K562 (cell line): ENCODE data around the gene CSDE1. TPM values are rescaled to one million over a fixed set of nuclear protein-coding genes. Genes with fewer than 3 reads are reported as not detected.

ENCODE experiments used
- ARHGAP35 ChIP-seq: fragments of 450-650 bp; IDR thresholded peaks from 2 replicates; pipeline ENCODE4 v1.6.1; 2018; ENCODE audit not compliant: partially characterized antibody
- BCLAF1 ChIP-seq, 2 experiments: fragments of 450-650 bp in 1 of 2; IDR thresholded peaks; 2 replicates each; pipeline ENCODE4 v1.6.1; 2011 to 2017; ENCODE audit warnings: low read depth in 2 of 2, antibody characterized with exemption in 1 of 2, borderline replicate concordance in 1 of 2, low read length in 1 of 2, mild to moderate bottlenecking in 1 of 2, mixed read lengths in 1 of 2; ENCODE audit not compliant: control insufficient read depth in 1 of 2
- CREM ChIP-seq: IDR thresholded peaks from 2 replicates; pipeline ENCODE4 v1.6.1; 2014; ENCODE audit warnings: antibody characterized with exemption, low read depth
- ELK1 ChIP-seq: sonication (generic); formaldehyde crosslinking; IDR thresholded peaks from 2 replicates; pipeline ENCODE4 v1.8.1; 2022; ENCODE audit warnings: missing genetic modification reagents
- EP400 ChIP-seq: fragments of 450-650 bp; IDR thresholded peaks from 2 replicates; pipeline ENCODE4 v1.6.1; 2017; ENCODE audit warnings: antibody characterized with exemption, mild to moderate bottlenecking, moderate library complexity
- HDAC6 ChIP-seq: IDR thresholded peaks from 2 replicates; pipeline ENCODE4 v1.6.1; 2012; ENCODE audit warnings: low read depth, mild to moderate bottlenecking, control low read depth, inconsistent platforms, low read length, moderate library complexity
- KDM5B ChIP-seq: fragments of 200-600 bp; sonication (generic); IDR thresholded peaks from 2 replicates; pipeline ENCODE4 v1.6.1; 2012; ENCODE audit warnings: low read depth, mild to moderate bottlenecking, moderate library complexity, low read length, control low read depth, inconsistent platforms; ENCODE audit not compliant: insufficient replicate concordance
- MAFF ChIP-seq: IDR thresholded peaks from 2 replicates; pipeline ENCODE4 v1.6.1; 2012; ENCODE audit warnings: low read length, improper control_type of control experiment
- MEIS2 ChIP-seq: fragments of 450-650 bp; IDR thresholded peaks from 2 replicates; pipeline ENCODE4 v1.6.1; 2014; ENCODE audit warnings: mild to moderate bottlenecking; ENCODE audit not compliant: partially characterized antibody
- NCOR1 ChIP-seq: fragments of 450-650 bp; IDR thresholded peaks from 2 replicates; pipeline ENCODE4 v1.6.1; 2016; ENCODE audit warnings: mild to moderate bottlenecking, moderate library complexity
- NR2C1 ChIP-seq, 2 experiments: fragments of 450-650 bp; IDR thresholded peaks; 2 replicates each; pipeline ENCODE4 v1.6.1; 2017; ENCODE audit warnings: mild to moderate bottlenecking in 2 of 2, antibody characterized with exemption in 1 of 2, inconsistent platforms in 1 of 2, missing compliant biosample characterization in 1 of 2, missing genetic modification characterization in 1 of 2
- PREB ChIP-seq: sonication (generic); formaldehyde crosslinking; IDR thresholded peaks from 2 replicates; pipeline ENCODE4 v1.8.1; 2023; ENCODE audit warnings: mild to moderate bottlenecking, missing genetic modification reagents
- RBM17 ChIP-seq: fragments of 200-400 bp; formaldehyde crosslinking; IDR thresholded peaks from 2 replicates; pipeline ENCODE4 v1.6.1; 2017; ENCODE audit warnings: low read depth, mild to moderate bottlenecking, low read length, borderline replicate concordance
- SIRT6 ChIP-seq: IDR thresholded peaks from one replicate; pipeline ENCODE4 v1.6.1; 2012; ENCODE audit warnings: low read depth, mild to moderate bottlenecking, control low read depth, inconsistent platforms, low read length, moderate library complexity
- SMAD4 ChIP-seq: fragments of 250-450 bp; sonication (Bioruptor Pico); conservative IDR thresholded peaks from 2 replicates; pipeline ENCODE4 v1.8.0; 2021; ENCODE audit warnings: inconsistent platforms, mild to moderate bottlenecking, moderate library complexity
- SPI1 ChIP-seq: IDR thresholded peaks from 2 replicates; pipeline ENCODE4 v1.6.1; 2011; ENCODE audit warnings: low read depth, low read length, control low read depth, borderline replicate concordance
- THRAP3 ChIP-seq: fragments of 450-650 bp; IDR thresholded peaks from 2 replicates; pipeline ENCODE4 v1.6.1; 2016; ENCODE audit warnings: mild to moderate bottlenecking, inconsistent platforms, borderline replicate concordance
- XRCC3 ChIP-seq: fragments of 450-650 bp; IDR thresholded peaks from 2 replicates; pipeline ENCODE4 v1.6.1; 2017; ENCODE audit warnings: mild to moderate bottlenecking, moderate library complexity
- ZNF165 ChIP-seq: fragments of 250-450 bp; sonication (Bioruptor Pico); IDR thresholded peaks from 2 replicates; pipeline ENCODE4 v1.4.0; 2020; ENCODE audit warnings: borderline replicate concordance
- ZNF232 ChIP-seq: sonication (generic); formaldehyde crosslinking; IDR thresholded peaks from 2 replicates; pipeline ENCODE4 v1.8.0; 2022; ENCODE audit warnings: mild to moderate bottlenecking, missing genetic modification reagents
- ZNF311 ChIP-seq: fragments of 250-450 bp; sonication (Bioruptor Pico); IDR thresholded peaks from 2 replicates; pipeline ENCODE4 v1.4.0; 2020; ENCODE audit warnings: mild to moderate bottlenecking, moderate library complexity
- ZNF445 ChIP-seq: fragments of 250-450 bp; sonication (Bioruptor Pico); IDR thresholded peaks from 2 replicates; pipeline ENCODE4 v1.4.0; 2020; ENCODE audit warnings: low read depth, mild to moderate bottlenecking, moderate library complexity
- polyA plus RNA-seq, 8 experiments: library from polyadenylated mRNA; depleted of rRNA in 4 of 8; stranded (reverse) in 5 of 8; unstranded in 3 of 8; fragments of >200 nt; fragmentation: Nextera tagmentation in 2 of 8; fragmentation: Illumina TruSeq in 1 of 8; extraction: Ambion mirVana in 2 of 8; extraction: Trizol in 1 of 8; gene quantifications; 2 replicates each; pipeline versions ENCODE4 v1.2.1 to v1.2.3, GENCODE V29; 2011 to 2014; ENCODE audit warnings: inconsistent platforms in 1 of 8, missing spikeins in 1 of 8
- total RNA-seq, 7 experiments: library from RNA; depleted of rRNA in 6 of 7; stranded (reverse); fragments of >200 nt in 6 of 7; fragmentation: Illumina TruSeq in 2 of 7; extraction: Trizol in 2 of 7; gene quantifications; 2 replicates each; pipeline versions ENCODE4 v1.2.1 to v1.2.3, GENCODE V29; 2011 to 2021; ENCODE audit warnings: low replicate concordance in 1 of 7

CSDE1 gene
- total and polyA plus RNA-seq, 9 of the 15 experiments (the other 6 are each of a cell fraction or from before 2014, with no cell fraction given) = 174 to 538 (median 403) TPM

- TF ChIP-seq BCLAF1 (IDR thresholded peaks at IDR 0.05; ENCODE audit: borderline replicate concordance in 1 of 2, control insufficient read depth in 1 of 2, low read depth in 2 of 2, low read length in 1 of 2) = 0 out of 4 replicates have a peak, but pooled peaks have one; percentile 11 to 50
- TF ChIP-seq MEIS2 = peak; percentile 86
- peak; percentile 93 for TF ChIP-seq ARHGAP35
- TF ChIP-seq CREM = peak; percentile 91
- TF ChIP-seq ZNF311 (CRISPR knock-in tag) = peak; percentile 72
- peak; percentile 33; the same call in 1 of the 2 replicates for TF ChIP-seq HDAC6
- TF ChIP-seq THRAP3 = no peak
- TF ChIP-seq SIRT6 = no peak
- no peak for TF ChIP-seq ZNF232 (CRISPR knock-in tag)
- TF ChIP-seq MAFF = peak; percentile 55; the same call in 1 of the 2 replicates
- TF ChIP-seq EP400 = peak; percentile 99
- TF ChIP-seq NCOR1 = 0 out of 2 replicates have a peak, but pooled peaks have one; percentile 5
- 0 out of 2 replicates have a peak, but pooled peaks have one; percentile 31 for TF ChIP-seq ZNF445 (CRISPR knock-in tag)
- TF ChIP-seq XRCC3 = no peak
- TF ChIP-seq PREB (CRISPR knock-in tag) = no peak
- peak; percentile 95 for TF ChIP-seq KDM5B
- peak; percentile 69 for TF ChIP-seq NR2C1 (IDR thresholded peaks at IDR 0.05)
- peak; percentile 87 for TF ChIP-seq NR2C1 (tag; IDR thresholded peaks at IDR 0.05)
- TF ChIP-seq RBM17 = no peak
- no peak for TF ChIP-seq ELK1 (CRISPR knock-in tag)
- TF ChIP-seq SPI1 = 0 out of 2 replicates have a peak, but pooled peaks have one; percentile 42
- no peak for TF ChIP-seq SMAD4 (CRISPR knock-in tag)
- 0 out of 2 replicates have a peak, but pooled peaks have one; percentile 58 for TF ChIP-seq ZNF165 (CRISPR knock-in tag)
These were observed at the start of gene CSDE1 (continued) for GRCh38 chr1:114757455-114758255.
